GM12875 (cell line): Measurements from ENCODE around the gene COL7A1.

Experiments
- H3K4me3 ChIP-seq: one replicate; pipeline ENCODE4 v1.5.1; 2011; ENCODE audit warnings: low read depth, low read length, control low read depth
- CTCF ChIP-seq: IDR thresholded peaks from 2 replicates; pipeline ENCODE4 v1.5.1; 2011; ENCODE audit warnings: low read depth, mild to moderate bottlenecking, control low read depth, inconsistent platforms, low read length, moderate library complexity, borderline replicate concordance; ENCODE audit not compliant: insufficient read depth

The COL7A1 gene

GRCh38 chr3:48556796-48557626, 38.1 kb downstream of the COL7A1 start, which contains the start of gene PFKFB4:
PFKFB4 (minus strand) TSS chr3:48556803; CDS start chr3:48556777, 26 bp downstream.
- TF ChIP-seq CTCF: no peak
- peak within 1 kb of the TSS; percentile 55 for H3K4me3 ChIP-seq

DNA sequence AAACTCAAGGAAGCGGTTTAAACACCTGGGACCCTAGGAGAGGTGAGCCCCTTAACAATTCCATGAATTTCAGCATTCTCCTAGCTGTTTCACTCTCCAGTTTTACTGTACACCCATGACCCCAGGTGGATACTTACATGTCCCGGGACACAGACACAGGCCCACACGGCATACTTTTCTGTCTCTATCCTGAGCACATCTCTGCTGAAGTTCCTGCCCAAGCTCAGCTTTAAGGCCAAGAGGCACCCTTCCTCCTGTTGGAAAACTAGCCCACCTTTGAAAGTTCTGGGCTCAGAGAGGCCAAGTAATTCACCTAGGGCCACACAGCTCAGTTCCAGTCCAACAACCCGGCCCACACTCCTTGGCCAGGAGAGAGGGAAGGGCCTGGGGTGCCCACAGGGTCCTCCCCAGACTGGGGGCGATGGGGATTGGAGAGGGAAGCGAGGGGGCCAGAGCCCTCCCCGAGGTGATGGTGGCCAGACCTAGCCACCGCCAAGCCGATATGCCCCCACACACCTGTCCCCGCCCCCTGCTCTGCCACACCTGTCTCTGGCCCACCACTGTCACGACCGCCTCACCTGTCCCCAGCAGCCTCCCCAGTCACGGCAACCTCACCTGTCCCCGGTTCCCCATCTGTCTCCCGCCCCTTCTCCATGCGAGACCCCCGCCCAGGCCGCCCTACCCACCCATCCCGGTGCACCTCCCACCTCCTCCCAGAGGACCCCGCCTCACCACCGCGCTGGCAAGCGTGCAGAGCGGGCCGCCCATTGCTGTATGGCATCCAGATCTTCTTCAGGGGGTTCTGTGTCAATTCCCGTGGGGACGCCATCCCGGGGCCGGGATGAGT, 39.0 kb downstream of the COL7A1 start:
- H3K4me3 ChIP-seq: peak overlapping the region; percentile 55
- TF ChIP-seq CTCF: no peak

DNA sequence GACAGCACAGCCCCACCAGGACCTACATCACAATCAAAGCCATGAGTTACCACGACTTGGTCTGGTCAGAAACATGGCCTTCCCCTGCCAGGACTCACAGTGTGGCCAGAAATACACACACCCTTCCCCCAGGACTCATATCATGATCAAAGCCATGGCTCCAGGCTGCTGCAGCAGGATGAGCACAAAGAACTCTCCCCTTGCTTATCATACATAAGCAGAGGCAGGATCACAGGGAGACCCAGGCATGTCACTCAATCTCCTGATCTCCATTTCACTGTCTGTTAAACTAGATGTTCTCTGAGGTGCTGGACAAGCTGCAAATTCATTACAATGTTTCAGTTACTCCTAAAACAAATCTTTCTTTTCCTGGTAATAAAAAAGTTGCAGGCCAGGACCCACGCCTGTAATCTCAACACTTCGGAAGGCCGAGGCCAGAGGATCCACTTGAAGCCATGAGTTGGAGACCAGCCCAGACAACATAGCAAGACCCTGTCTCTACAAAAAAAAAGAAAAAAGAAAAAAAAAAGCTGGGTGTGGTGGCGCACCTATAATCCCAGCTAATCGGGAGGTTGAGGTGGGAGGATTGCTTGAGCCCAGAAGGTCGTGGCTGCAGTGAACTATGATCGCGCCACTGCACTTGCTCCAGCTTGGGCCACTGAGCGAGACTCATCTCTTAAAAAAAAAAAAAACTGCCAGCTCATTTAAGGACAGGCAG, 39.7 kb downstream of the COL7A1 start:
- TF ChIP-seq CTCF: no peak
- peak overlapping the region; percentile 55 for H3K4me3 ChIP-seq

DNA sequence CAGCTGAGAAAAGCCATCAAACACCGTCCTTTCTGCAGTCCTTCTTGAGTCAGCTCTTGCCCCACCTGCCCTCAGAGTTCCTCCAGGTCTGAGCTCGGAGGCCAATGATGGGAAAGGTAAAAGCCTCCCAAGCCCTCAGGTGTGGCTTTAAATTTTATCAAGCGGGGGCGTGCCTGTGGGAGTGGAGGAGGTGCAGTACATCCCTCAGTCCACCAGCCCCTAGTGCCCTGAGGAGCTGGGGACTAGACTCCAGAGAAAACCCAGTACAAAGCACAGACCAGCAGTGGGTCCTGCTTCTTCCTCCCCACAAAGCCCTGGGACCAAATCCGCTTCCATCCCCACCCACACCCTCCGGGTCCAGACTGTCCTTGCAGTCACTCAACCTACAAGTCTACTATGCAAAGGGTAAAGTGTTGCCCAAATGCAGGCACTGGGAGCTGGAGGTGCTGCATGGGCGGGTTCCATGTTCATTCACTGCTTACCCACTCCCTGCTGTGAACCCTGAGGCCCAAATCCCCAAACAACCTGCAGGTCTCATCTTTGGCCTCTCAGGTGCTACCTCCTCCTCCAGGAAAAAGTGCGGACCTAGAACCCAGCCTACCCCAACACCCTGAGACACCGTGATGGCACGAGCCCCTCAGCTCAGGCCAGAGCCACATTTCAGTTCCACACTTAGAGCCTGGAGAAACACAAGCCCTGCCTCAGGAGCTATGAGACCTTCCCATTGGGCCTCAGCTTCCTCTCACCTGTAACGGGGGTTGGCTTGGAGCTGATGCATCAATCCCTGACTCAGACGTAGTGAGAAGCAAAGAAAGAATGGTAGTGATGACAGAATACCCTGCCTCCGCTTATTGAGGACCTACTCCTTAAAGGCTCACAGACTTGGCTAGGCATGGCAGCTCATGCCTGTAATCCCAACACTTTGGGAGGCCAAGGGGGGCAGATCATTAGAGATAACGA, 41.0 kb downstream of the COL7A1 start:
- H3K4me3 ChIP-seq: no peak overlapping the region

GRCh38 chr3:48553361-48553760, 41.8 kb downstream of the COL7A1 start:
- no peak for TF ChIP-seq CTCF
- no peak overlapping the region for H3K4me3 ChIP-seq

More for the DNA sequence above, 41.0 kb downstream of the COL7A1 start:
- no peak for TF ChIP-seq CTCF
